ENCODE data around the gene ADCY10. TPM values are rescaled to one million over a fixed set of nuclear protein-coding genes. Genes with fewer than 3 reads are reported as not detected.

The ADCY10 gene
- total and polyA plus RNA-seq, 2 of the 8 experiments (the other 6 are each of a cell fraction or from before 2014, with no cell fraction given), result 0.02 TPM; not detected in 1

- H3K79me1 ChIP-seq (ENCODE audit: low read depth, low read length), result no peaks in the 10 kb centered on the region
- H2BK20ac ChIP-seq (ENCODE audit: low read length), result no peak overlapping the region
- CTCF ChIA-PET (ENCODE audit: partially characterized antibody), result interaction anchor here (1.1 kb wide), 1 partner anchor 129 kb away, joined by 3 read pairs; no protein-coding TSS in a partner anchor
- H3K23me2 ChIP-seq (ENCODE audit: low read depth, low read length), result no peaks in the 10 kb centered on the region
- no peak overlapping the region for H2BK15ac ChIP-seq (ENCODE audit: low read length)
- H3K79me2 ChIP-seq (ENCODE audit: control insufficient read depth in 1 of 2, insufficient read depth in 2 of 2, low read length in 2 of 2), result no peaks in the 10 kb centered on the region
- DNase-seq (ENCODE audit: low read depth in 1 of 2, low spot score in 2 of 2) (no peak), FAIRE-seq (no peak)
- no peak overlapping the region for H4K8ac ChIP-seq (ENCODE audit: extremely low read depth, insufficient read depth, low read length)
- H3K27me3 ChIP-seq (replicated peaks in 1 of 4; ENCODE audit: control insufficient read depth in 3 of 4, extremely low read depth in 1 of 4, insufficient read depth in 3 of 4, low read length in 3 of 4), result no peaks in the 10 kb centered on the region
- no peak overlapping the region for H3K18ac ChIP-seq (ENCODE audit: extremely low read depth, low read length)
- no peaks in the 10 kb centered on the region for H4K20me1 ChIP-seq (replicated peaks in 1 of 2; ENCODE audit: control insufficient read depth in 1 of 2, insufficient read depth in 2 of 2, low read length in 2 of 2)
- H3K36me3 ChIP-seq (ENCODE audit: control insufficient read depth in 2 of 4, insufficient read depth in 4 of 4, low read length in 3 of 4), result no peaks in the 10 kb centered on the region
- no peak overlapping the region for H2AFZ ChIP-seq (ENCODE audit: low read length)
- no peak overlapping the region for H3K4me3 ChIP-seq (ENCODE audit: extremely low read depth in 1 of 4, insufficient read depth in 2 of 4, low read depth in 3 of 4, low read length in 4 of 4)
- H3K4me1 ChIP-seq (replicated peaks in 1 of 4; ENCODE audit: control insufficient read depth in 3 of 4, insufficient read depth in 4 of 4, low read length in 3 of 4), result no peaks in the 10 kb centered on the region
- no peak overlapping the region for H4K5ac ChIP-seq (ENCODE audit: insufficient read length, low read depth, low read length)
- no peak overlapping the region for H3K9ac ChIP-seq (replicated peaks in 1 of 4; ENCODE audit: extremely low read depth in 1 of 4, low read depth in 3 of 4, low read length in 3 of 4)
- no peak overlapping the region for H3K23ac ChIP-seq (ENCODE audit: insufficient read length)
- no peak overlapping the region for H3K4me2 ChIP-seq (ENCODE audit: insufficient read depth in 1 of 2, low read depth in 2 of 2, low read length in 2 of 2)
- H3K9me3 ChIP-seq (ENCODE audit: insufficient read depth in 2 of 2, low read depth in 1 of 2, low read length in 1 of 2), result no peaks in the 10 kb centered on the region
- no peak overlapping the region for H2BK12ac ChIP-seq (ENCODE audit: low read depth, low read length)
- H2BK5ac ChIP-seq (ENCODE audit: low read depth, low read length), result no peak overlapping the region
- H3K14ac ChIP-seq (ENCODE audit: insufficient read length), result no peak overlapping the region
- no peak overlapping the region for H4K91ac ChIP-seq (replicated peaks; ENCODE audit: insufficient read length, low read length)
- H3K27ac ChIP-seq (ENCODE audit: low read depth, low read length), result no peak overlapping the region
- H3K4ac ChIP-seq (replicated peaks; ENCODE audit: insufficient read length, low read depth, low read length), result no peak overlapping the region
- H3K56ac ChIP-seq (replicated peaks; ENCODE audit: insufficient read length, low read depth, low read length), result no peak overlapping the region
- POLR2A ChIA-PET (ENCODE audit: partially characterized antibody), result interaction anchor here (1.1 kb wide), 1 partner anchor 65 kb away, joined by 4 read pairs; no protein-coding TSS in a partner anchor
- no peak overlapping the region for H2BK120ac ChIP-seq (replicated peaks; ENCODE audit: low read depth, low read length)
- WGBS, 2 experiments (ENCODE audit: extremely low coverage in 1 of 2, insufficient coverage in 1 of 2, insufficient read length in 1 of 2, insufficient replicate concordance in 2 of 2, low coverage in 1 of 2, low lambda C conversion rate in 2 of 2, missing lambda C conversion rate in 1 of 2), result 91% methylated on average over 3 of the region's 3 CpGs; no CpG with 5 or more reads in 1 of the 2 experiments
- no peak overlapping the region for H2AK5ac ChIP-seq (ENCODE audit: low read depth, low read length)
- TF ChIP-seq KDM5A (IDR thresholded peaks at IDR 0.05; ENCODE audit: low read length) (no peak), POU5F1 (IDR thresholded peaks at IDR 0.05; ENCODE audit: low read depth, low read length) (no peak), BACH1 (IDR thresholded peaks at IDR 0.05; ENCODE audit: low read length) (no peak), ATF2 (IDR thresholded peaks at IDR 0.05; ENCODE audit: low read length) (no peak), RBBP5 (IDR thresholded peaks at IDR 0.05; ENCODE audit: borderline replicate concordance, low read depth, low read length) (no peak), TCF12 (IDR thresholded peaks at IDR 0.05; ENCODE audit: low read depth, low read length) (no peak), CTCF (IDR thresholded peaks at IDR 0.05; ENCODE audit: control extremely low read depth in 1 of 3, insufficient read depth in 1 of 3, low read depth in 1 of 3, low read length in 3 of 3) (no peak), TAF1 (IDR thresholded peaks at IDR 0.05; ENCODE audit: low read depth, low read length) (no peak), SRF (IDR thresholded peaks at IDR 0.05; ENCODE audit: low read depth, low read length) (no peak), RAD21 (IDR thresholded peaks at IDR 0.05 in 1 of 2, conservative IDR thresholded peaks at IDR 0.05 in 1 of 2; ENCODE audit: low read depth in 2 of 2, low read length in 2 of 2) (no peak)
Measured at GRCh38 chr1:167841530-167841929, 72.4 kb downstream of the ADCY10 start.
